Measurements from ENCODE around the gene CEP19.

DNA sequence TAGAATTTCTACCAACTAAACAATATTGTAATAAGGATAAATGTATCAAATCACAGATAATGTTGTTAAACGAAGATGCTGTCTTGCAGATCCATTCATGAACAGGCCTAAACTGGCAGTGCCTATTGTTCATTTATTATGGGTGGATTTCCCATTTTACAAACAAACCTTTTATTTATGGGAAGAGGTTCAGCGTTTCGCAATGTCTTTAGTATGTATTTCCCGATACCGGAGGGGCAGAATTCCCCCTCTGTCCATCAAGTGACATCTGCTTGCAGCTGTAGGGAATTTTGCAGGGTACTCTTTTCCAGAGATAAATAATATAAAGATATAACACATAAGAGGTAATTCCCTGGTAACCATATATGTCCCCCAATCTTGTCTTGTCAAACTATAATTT lies 5.7 kb downstream of the CEP19 start:
- TF ChIP-seq PATZ1 (CRISPR knock-in tag; IDR thresholded peaks at IDR 0.05; ENCODE audit: borderline replicate concordance) (no peak), ISL1 (CRISPR knock-in tag; IDR thresholded peaks at IDR 0.05) (no peak), CSRNP3 (CRISPR knock-in tag; IDR thresholded peaks at IDR 0.05) (no peak), RARB (CRISPR knock-in tag; IDR thresholded peaks at IDR 0.05) (no peak), GLIS3 (CRISPR knock-in tag; IDR thresholded peaks at IDR 0.05) (no peak), ZC3H10 (CRISPR knock-in tag; IDR thresholded peaks at IDR 0.05) (no peak), TCF4 (CRISPR knock-in tag; IDR thresholded peaks at IDR 0.05; ENCODE audit: borderline replicate concordance) (no peak), CREB5 (CRISPR knock-in tag; IDR thresholded peaks at IDR 0.05; ENCODE audit: low read depth) (no peak), ESRRG (CRISPR knock-in tag; IDR thresholded peaks at IDR 0.05) (no peak), ZFP30 (CRISPR knock-in tag; IDR thresholded peaks at IDR 0.05) (no peak), BACH2 (CRISPR knock-in tag; IDR thresholded peaks at IDR 0.05; ENCODE audit: borderline replicate concordance) (no peak), ZFP3 (CRISPR knock-in tag; IDR thresholded peaks at IDR 0.05) (no peak), ZNF8 (CRISPR knock-in tag; IDR thresholded peaks at IDR 0.05) (no peak)
- TF ChIP-seq, protein P1, sequence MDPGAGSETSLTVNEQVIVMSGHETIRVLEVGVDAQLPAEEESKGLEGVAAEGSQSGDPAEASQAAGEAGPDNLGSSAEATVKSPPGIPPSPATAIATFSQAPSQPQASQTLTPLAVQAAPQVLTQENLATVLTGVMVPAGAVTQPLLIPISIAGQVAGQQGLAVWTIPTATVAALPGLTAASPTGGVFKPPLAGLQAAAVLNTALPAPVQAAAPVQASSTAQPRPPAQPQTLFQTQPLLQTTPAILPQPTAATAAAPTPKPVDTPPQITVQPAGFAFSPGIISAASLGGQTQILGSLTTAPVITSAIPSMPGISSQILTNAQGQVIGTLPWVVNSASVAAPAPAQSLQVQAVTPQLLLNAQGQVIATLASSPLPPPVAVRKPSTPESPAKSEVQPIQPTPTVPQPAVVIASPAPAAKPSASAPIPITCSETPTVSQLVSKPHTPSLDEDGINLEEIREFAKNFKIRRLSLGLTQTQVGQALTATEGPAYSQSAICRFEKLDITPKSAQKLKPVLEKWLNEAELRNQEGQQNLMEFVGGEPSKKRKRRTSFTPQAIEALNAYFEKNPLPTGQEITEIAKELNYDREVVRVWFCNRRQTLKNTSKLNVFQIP (CRISPR knock-in tag; IDR thresholded peaks at IDR 0.05; ENCODE audit: borderline replicate concordance, low read depth) = no peak
